Natural killer cell (primary cell): ENCODE data around the gene MEST. TPM values are rescaled to one million over a fixed set of nuclear protein-coding genes. Genes with fewer than 3 reads are reported as not detected.

Experiments
- ATAC-seq, 3 donors: fragments of 150-1000 bp in 2 of 3; fragments of 200-7000 bp in 1 of 3; cut with Tn5 transposase; 1 replicate in 1 of 3; 2 replicates in 2 of 3; pipeline ENCODE4 v1.10.0; 2021; ENCODE audit warnings: mild to moderate bottlenecking in 2 of 3, moderate library complexity in 2 of 3
- DNase-seq, 2 donors: peaks; one replicate each; pipeline versions ENCODE4 v3.0.0 to v3.0.0-alpha.2; 2013 to 2021; ENCODE audit warnings: mixed read lengths in 1 of 2
- H3K27ac ChIP-seq: one replicate; pipeline ENCODE4 v1.5.1; 2013; ENCODE audit warnings: mild to moderate bottlenecking, low read length
- H3K27me3 ChIP-seq: one replicate; pipeline ENCODE4 v1.6.1; 2013; ENCODE audit warnings: low read length; ENCODE audit not compliant: control insufficient read depth, insufficient read depth
- H3K36me3 ChIP-seq: one replicate; pipeline ENCODE4 v1.6.1; 2013; ENCODE audit warnings: low read length; ENCODE audit not compliant: control insufficient read depth, insufficient read depth
- H3K4me1 ChIP-seq: one replicate; pipeline ENCODE4 v1.6.1; 2013; ENCODE audit warnings: low read length; ENCODE audit not compliant: control insufficient read depth, insufficient read depth
- H3K4me3 ChIP-seq: one replicate; pipeline ENCODE4 v1.5.1; 2013; ENCODE audit warnings: low read length
- H3K9me3 ChIP-seq: one replicate; pipeline ENCODE4 v1.6.1; 2013; ENCODE audit warnings: low read length; ENCODE audit not compliant: control insufficient read depth, insufficient read depth
- H3K27ac Mint-ChIP-seq, 2 donors: one replicate each; pipeline ENCODE4 v1.8.0; 2022; ENCODE audit warnings: mild to moderate bottlenecking in 2 of 2, mixed read lengths in 2 of 2, moderate library complexity in 1 of 2
- H3K27me3 Mint-ChIP-seq, 2 donors: one replicate each; pipeline ENCODE4 v1.8.0; 2022; ENCODE audit warnings: low read depth in 2 of 2, mixed read lengths in 2 of 2
- H3K36me3 Mint-ChIP-seq: one replicate; pipeline ENCODE4 v1.8.0; 2022; ENCODE audit warnings: mixed read lengths
- H3K4me1 Mint-ChIP-seq, 2 donors: one replicate each; pipeline ENCODE4 v1.8.0; 2022; ENCODE audit warnings: mixed read lengths in 2 of 2
- H3K4me3 Mint-ChIP-seq: one replicate; pipeline ENCODE4 v1.8.0; 2022; ENCODE audit warnings: mild to moderate bottlenecking, moderate library complexity, mixed read lengths
- H3K9me3 Mint-ChIP-seq, 2 donors: one replicate each; pipeline ENCODE4 v1.8.0; 2022; ENCODE audit warnings: mixed read lengths in 2 of 2
- WGBS: methylation state at CpG from one replicate; pipeline ENCODE4 v1.1.7; 2013; ENCODE audit warnings: missing lambda C conversion rate; ENCODE audit not compliant: insufficient coverage; 5-methylcytosine and 5-hydroxymethylcytosine counted together
- intact Hi-C: fragments of 100-400 bp; cut with micrococcal nuclease; formaldehyde crosslinking; loops from one replicate; pipeline ENCODE4 v1.14.2; 2022
- total RNA-seq, 4 donors: library from RNA; stranded (reverse); fragments of 120-200 nt in 1 of 4; gene quantifications; one replicate each; pipeline versions ENCODE4 v1.2.3 to v1.2.4, GENCODE V29; 2013 to 2022
- TF ChIP-seq, protein P1 (sequence below): fragments of 200-600 bp; IDR thresholded peaks from one replicate; pipeline ENCODE4 v1.8.0; 2022; ENCODE audit warnings: antibody characterized with exemption

The MEST gene
- total RNA-seq, 3 donors from 2014 or later (not counting 1 experiment from before 2014, with no cell fraction given) = 0.55 to 2.2 (median 0.70) TPM

GRCh38 chr7:130478991-130479390 is 12.9 kb upstream of the MEST start:
- no peaks in the 10 kb centered on the region for H3K27me3 ChIP-seq
- no peaks in the 10 kb centered on the region for H3K36me3 ChIP-seq
- no peak overlapping the region for H3K4me3 Mint-ChIP-seq
- H3K27me3 Mint-ChIP-seq = peaks cover 23 to 43% of the 10 kb centered on the region in 2 donors
- intact Hi-C loops = no loop called here
- H3K4me1 ChIP-seq = no peaks in the 10 kb centered on the region
- DNase-seq = no peak
- no peak overlapping the region for H3K27ac ChIP-seq
- no peak for ATAC-seq
- 93% methylated on average over 3 of the region's 3 CpGs for WGBS
- TF ChIP-seq, protein P1, sequence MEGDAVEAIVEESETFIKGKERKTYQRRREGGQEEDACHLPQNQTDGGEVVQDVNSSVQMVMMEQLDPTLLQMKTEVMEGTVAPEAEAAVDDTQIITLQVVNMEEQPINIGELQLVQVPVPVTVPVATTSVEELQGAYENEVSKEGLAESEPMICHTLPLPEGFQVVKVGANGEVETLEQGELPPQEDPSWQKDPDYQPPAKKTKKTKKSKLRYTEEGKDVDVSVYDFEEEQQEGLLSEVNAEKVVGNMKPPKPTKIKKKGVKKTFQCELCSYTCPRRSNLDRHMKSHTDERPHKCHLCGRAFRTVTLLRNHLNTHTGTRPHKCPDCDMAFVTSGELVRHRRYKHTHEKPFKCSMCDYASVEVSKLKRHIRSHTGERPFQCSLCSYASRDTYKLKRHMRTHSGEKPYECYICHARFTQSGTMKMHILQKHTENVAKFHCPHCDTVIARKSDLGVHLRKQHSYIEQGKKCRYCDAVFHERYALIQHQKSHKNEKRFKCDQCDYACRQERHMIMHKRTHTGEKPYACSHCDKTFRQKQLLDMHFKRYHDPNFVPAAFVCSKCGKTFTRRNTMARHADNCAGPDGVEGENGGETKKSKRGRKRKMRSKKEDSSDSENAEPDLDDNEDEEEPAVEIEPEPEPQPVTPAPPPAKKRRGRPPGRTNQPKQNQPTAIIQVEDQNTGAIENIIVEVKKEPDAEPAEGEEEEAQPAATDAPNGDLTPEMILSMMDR = no peak
- H3K9me3 ChIP-seq = no peaks in the 10 kb centered on the region
- no peaks in the 10 kb centered on the region for H3K9me3 Mint-ChIP-seq
- H3K4me1 Mint-ChIP-seq = no peaks in the 10 kb centered on the region
- H3K27ac Mint-ChIP-seq = no peak overlapping the region
- no peak overlapping the region for H3K4me3 ChIP-seq
- no peaks in the 10 kb centered on the region for H3K36me3 Mint-ChIP-seq

- no peaks in the 10 kb centered on the region for H3K36me3 Mint-ChIP-seq
- H3K27ac Mint-ChIP-seq = no peak overlapping the region
- H3K4me3 Mint-ChIP-seq = no peak overlapping the region
- peaks cover 2 to 3% of the 10 kb centered on the region in 2 donors for H3K4me1 Mint-ChIP-seq
- intact Hi-C loops = no loop called here
- no peaks in the 10 kb centered on the region for H3K9me3 Mint-ChIP-seq
- ATAC-seq (no peak), DNase-seq (no peak)
- Histone ChIP-seq H3K4me1 (no peaks in the 10 kb centered on the region), H3K27me3 (no peaks in the 10 kb centered on the region), H3K9me3 (no peaks in the 10 kb centered on the region), H3K36me3 (no peaks in the 10 kb centered on the region), H3K27ac (no peak overlapping the region), H3K4me3 (no peak overlapping the region)
- TF ChIP-seq, protein P1 = no peak
- H3K27me3 Mint-ChIP-seq = peaks cover 24 to 52% of the 10 kb centered on the region in 2 donors
- no CpG with 5 or more reads among the region's 1 CpG for WGBS
Measured at GRCh38 chr7:130479716-130480400, 12.0 kb upstream of the MEST start.

DNA sequence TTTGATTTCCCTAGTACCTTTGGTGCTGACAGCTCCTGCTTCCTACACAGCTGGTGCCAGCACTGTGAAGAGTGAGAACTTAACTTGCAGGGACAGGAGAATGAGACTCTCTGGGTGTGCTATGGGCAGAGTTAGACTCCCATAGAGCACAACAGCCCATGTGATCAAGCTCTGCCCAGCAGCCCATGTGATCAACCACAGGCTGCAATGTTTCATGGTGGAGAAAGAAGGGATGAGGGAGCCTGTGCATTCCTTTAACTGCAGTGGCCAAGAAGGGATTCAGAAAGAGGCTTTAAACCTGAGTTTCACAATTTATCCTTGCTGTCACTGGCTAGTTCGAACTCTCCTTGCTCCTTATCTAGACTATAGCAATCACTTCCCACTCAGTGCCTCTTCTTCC is 10.0 kb upstream of the MEST start:
- H3K4me3 Mint-ChIP-seq = no peak overlapping the region
- H3K9me3 Mint-ChIP-seq = no peaks in the 10 kb centered on the region
- H3K27me3 Mint-ChIP-seq = peaks cover 40 to 48% of the 10 kb centered on the region in 2 donors
- no peaks in the 10 kb centered on the region for H3K27me3 ChIP-seq
- no peak for ATAC-seq
- peaks cover 14% of the 10 kb centered on the region for H3K4me1 ChIP-seq
- DNase-seq = no peak
- peaks cover 23% of the 10 kb centered on the region in 2 donors for H3K4me1 Mint-ChIP-seq
- no peak overlapping the region for H3K4me3 ChIP-seq
- no peaks in the 10 kb centered on the region for H3K9me3 ChIP-seq
- TF ChIP-seq, protein P1 = no peak
- H3K36me3 ChIP-seq = no peaks in the 10 kb centered on the region
- H3K27ac ChIP-seq = no peak overlapping the region
- H3K36me3 Mint-ChIP-seq = no peaks in the 10 kb centered on the region
- WGBS = 71% methylated on average over 1 of the region's 1 CpG
- intact Hi-C loops = no loop called here
- no peak overlapping the region for H3K27ac Mint-ChIP-seq

- DNase-seq (no peak), ATAC-seq (no peak)
- Mint-ChIP-seq H3K4me1 (peaks cover 24 to 28% of the 10 kb centered on the region in 2 donors), H3K4me3 (no peak overlapping the region), H3K9me3 (no peaks in the 10 kb centered on the region), H3K27me3 (peaks cover 42 to 46% of the 10 kb centered on the region in 2 donors), H3K36me3 (no peaks in the 10 kb centered on the region), H3K27ac (no peak overlapping the region)
- no peak overlapping the region for H3K27ac ChIP-seq
- WGBS = no CpG with 5 or more reads among the region's 3 CpGs
- no peaks in the 10 kb centered on the region for H3K27me3 ChIP-seq
- TF ChIP-seq, protein P1 = no peak
- H3K4me3 ChIP-seq = no peak overlapping the region
- no peaks in the 10 kb centered on the region for H3K36me3 ChIP-seq
- no peaks in the 10 kb centered on the region for H3K9me3 ChIP-seq
- H3K4me1 ChIP-seq = peaks cover 15% of the 10 kb centered on the region
- intact Hi-C loops = no loop called here
Measured at GRCh38 chr7:130483031-130483430, 8.9 kb upstream of the MEST start.
